ENCODE data around the gene SLFN5. TPM values are rescaled to one million over a fixed set of nuclear protein-coding genes. Genes with fewer than 3 reads are reported as not detected.
A peak's percentile ranks its signal among the peaks of the same experiment; 100 is the strongest.
"Not testable (repeated sequence)": the region's sequence is repeated elsewhere in the genome, so short reads cannot be mapped to it uniquely, and the experiment has no call there.

The SLFN5 gene
- polyA plus RNA-seq, 4 donors, result 2.4 to 5.8 (median 3.0) TPM

- not testable (repeated sequence) for DNase-seq; H3K27ac ChIP-seq (ENCODE audit: low read depth in 1 of 3, low read length in 2 of 3); H3K4me1 ChIP-seq (ENCODE audit: control insufficient read depth in 3 of 3, insufficient read depth in 2 of 3, low read depth in 1 of 3, low read length in 2 of 3); FAIRE-seq; H3K36me3 ChIP-seq (ENCODE audit: control insufficient read depth in 3 of 3, insufficient read depth in 2 of 3, low read depth in 1 of 3, low read length in 3 of 3); H3K9me3 ChIP-seq (ENCODE audit: control insufficient read depth in 2 of 2, insufficient read depth in 1 of 2, low read depth in 1 of 2, low read length in 1 of 2); H3K4me3 ChIP-seq (ENCODE audit: low read depth in 1 of 3, low read length in 3 of 3)
- 57 to 78% (median 74%) methylated on average over 3 of the region's 3 CpGs for WGBS, 3 donors
- peaks cover 0 to 16% (median 0%) of the 10 kb centered on the region in 3 donors for H3K27me3 ChIP-seq (ENCODE audit: control insufficient read depth in 3 of 3, insufficient read depth in 3 of 3, low read length in 3 of 3)
Measured at GRCh38 chr17:35309345-35309744, 66.5 kb downstream of the SLFN5 start.

GRCh38 chr17:35312346-35312745 lies 69.5 kb downstream of the SLFN5 start:
- 65 to 76% (median 72%) methylated on average over 3 of the region's 3 CpGs for WGBS, 3 donors
- Histone ChIP-seq H3K36me3 (ENCODE audit: control insufficient read depth in 3 of 3, insufficient read depth in 2 of 3, low read depth in 1 of 3, low read length in 3 of 3) (no peaks in the 10 kb centered on the region), H3K27ac (ENCODE audit: low read depth in 1 of 3, low read length in 2 of 3) (no peak overlapping the region), H3K9me3 (ENCODE audit: control insufficient read depth in 2 of 2, insufficient read depth in 1 of 2, low read depth in 1 of 2, low read length in 1 of 2) (no peaks in the 10 kb centered on the region), H3K4me1 (ENCODE audit: control insufficient read depth in 3 of 3, insufficient read depth in 2 of 3, low read depth in 1 of 3, low read length in 2 of 3) (no peaks in the 10 kb centered on the region), H3K4me3 (ENCODE audit: low read depth in 1 of 3, low read length in 3 of 3) (no peak overlapping the region), H3K27me3 (ENCODE audit: control insufficient read depth in 3 of 3, insufficient read depth in 3 of 3, low read length in 3 of 3) (peaks cover 0 to 20% (median 0%) of the 10 kb centered on the region in 3 donors)
- DNase-seq (no peak), FAIRE-seq (no peak)

DNA sequence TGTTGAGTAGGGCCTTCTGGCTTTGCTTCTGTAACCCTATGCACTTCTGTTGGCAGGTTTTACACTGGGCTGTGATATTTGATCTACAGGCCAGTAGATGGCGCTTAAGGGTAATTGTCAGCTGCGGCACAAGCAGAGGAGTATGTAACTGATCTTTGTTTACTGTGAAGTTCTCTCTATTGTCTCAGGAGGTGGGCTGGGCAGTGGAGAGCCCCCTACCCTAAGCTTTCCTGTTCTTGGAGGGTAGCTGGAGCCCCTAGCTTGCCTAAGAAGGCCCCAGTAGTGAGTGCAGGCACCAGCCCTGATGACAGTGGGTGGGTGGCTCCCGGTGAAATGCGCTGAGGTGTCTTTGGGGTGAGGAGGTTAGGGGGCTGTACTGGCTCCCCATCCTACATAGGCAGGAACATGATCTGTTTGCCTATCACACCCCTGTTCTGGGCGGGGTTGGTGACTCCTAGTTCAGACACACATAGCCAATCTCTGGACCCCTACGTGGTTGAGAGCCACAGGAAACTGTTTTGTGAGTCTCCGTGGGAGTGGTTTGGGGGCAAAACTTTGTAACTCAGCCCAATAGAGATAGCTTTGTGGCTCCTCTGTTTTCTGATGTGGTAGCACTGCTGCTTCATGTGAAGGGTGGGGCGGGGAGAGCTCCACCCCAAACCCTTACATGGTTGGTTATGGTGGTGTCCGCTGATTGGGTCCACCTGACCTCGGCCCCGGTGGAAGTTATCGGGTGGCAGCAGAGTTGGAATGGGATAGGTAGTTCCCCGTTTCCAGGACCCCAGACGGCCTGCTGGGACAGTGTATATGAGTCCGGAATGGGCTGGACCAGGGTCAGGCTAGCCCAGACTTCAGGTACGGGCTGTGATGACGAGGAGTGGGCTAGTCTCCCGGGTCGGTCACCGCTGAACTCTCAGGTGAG lies 70.2 kb downstream of the SLFN5 start:
- Histone ChIP-seq H3K36me3 (ENCODE audit: control insufficient read depth in 3 of 3, insufficient read depth in 2 of 3, low read depth in 1 of 3, low read length in 3 of 3) (no peaks in the 10 kb centered on the region), H3K27me3 (ENCODE audit: control insufficient read depth in 3 of 3, insufficient read depth in 3 of 3, low read length in 3 of 3) (peaks cover 0 to 20% (median 0%) of the 10 kb centered on the region in 3 donors), H3K4me1 (ENCODE audit: control insufficient read depth in 3 of 3, insufficient read depth in 2 of 3, low read depth in 1 of 3, low read length in 2 of 3) (no peaks in the 10 kb centered on the region), H3K4me3 (ENCODE audit: low read depth in 1 of 3, low read length in 3 of 3) (peak overlapping the region in 2 of 3 donors; percentile 19 to 37), H3K9me3 (ENCODE audit: control insufficient read depth in 2 of 2, insufficient read depth in 1 of 2, low read depth in 1 of 2, low read length in 1 of 2) (no peaks in the 10 kb centered on the region), H3K27ac (ENCODE audit: low read depth in 1 of 3, low read length in 2 of 3) (peak overlapping the region in 2 of 3 donors; percentile 59 to 87)
- 3 to 13% (median 5%) methylated on average over 20 of the region's 20 CpGs for WGBS, 3 donors
- DNase-seq, result peak; percentile 68 to 77
- no peak for FAIRE-seq

DNA sequence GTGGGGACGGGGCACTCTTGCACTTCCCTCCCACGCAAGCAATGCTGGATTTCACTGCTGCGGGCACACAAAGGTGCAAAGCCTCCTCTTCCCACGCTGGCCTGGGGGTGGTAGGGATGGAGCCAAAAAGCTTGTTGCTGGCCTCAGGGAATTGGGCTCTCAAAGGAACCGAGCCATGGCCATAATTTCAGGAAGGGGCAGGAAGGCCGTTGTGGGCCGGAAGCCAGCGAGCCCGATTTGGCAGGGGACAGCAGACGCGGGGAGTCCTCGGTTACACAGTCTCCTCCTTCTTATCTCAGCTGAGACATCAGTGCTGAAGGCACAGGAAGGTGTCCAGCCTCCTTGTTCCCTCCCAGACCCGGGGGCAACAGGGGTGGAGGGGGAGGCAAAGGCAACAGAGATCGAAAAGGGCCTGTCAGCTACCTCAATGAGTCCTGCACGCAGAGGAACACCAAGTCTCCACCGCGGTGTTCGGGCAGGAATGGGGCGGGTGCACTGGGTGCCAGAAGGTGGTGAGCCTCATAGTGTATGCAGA lies 71.1 kb downstream of the SLFN5 start:
- Histone ChIP-seq H3K4me3 (ENCODE audit: low read depth in 1 of 3, low read length in 3 of 3) (peak overlapping the region in 1 of 3 donors; percentile 37), H3K27ac (ENCODE audit: low read depth in 1 of 3, low read length in 2 of 3) (peak overlapping the region in 1 of 3 donors; percentile 4), H3K27me3 (ENCODE audit: control insufficient read depth in 3 of 3, insufficient read depth in 3 of 3, low read length in 3 of 3) (peaks cover 0 to 20% (median 0%) of the 10 kb centered on the region in 3 donors), H3K4me1 (ENCODE audit: control insufficient read depth in 3 of 3, insufficient read depth in 2 of 3, low read depth in 1 of 3, low read length in 2 of 3) (no peaks in the 10 kb centered on the region), H3K36me3 (ENCODE audit: control insufficient read depth in 3 of 3, insufficient read depth in 2 of 3, low read depth in 1 of 3, low read length in 3 of 3) (no peaks in the 10 kb centered on the region), H3K9me3 (ENCODE audit: control insufficient read depth in 2 of 2, insufficient read depth in 1 of 2, low read depth in 1 of 2, low read length in 1 of 2) (no peaks in the 10 kb centered on the region)
- FAIRE-seq (no peak), DNase-seq (no peak)
- 29 to 38% (median 33%) methylated on average over 19 of the region's 19 CpGs for WGBS, 3 donors

GRCh38 chr17:35314415-35315216 lies 71.7 kb downstream of the SLFN5 start:
- no peaks in the 10 kb centered on the region for H3K9me3 ChIP-seq (ENCODE audit: control insufficient read depth in 2 of 2, insufficient read depth in 1 of 2, low read depth in 1 of 2, low read length in 1 of 2)
- DNase-seq (no peak), FAIRE-seq (no peak)
- WGBS, 3 donors, result 62 to 78% (median 63%) methylated on average over 9 of the region's 9 CpGs
- no peak overlapping the region for H3K4me3 ChIP-seq (ENCODE audit: low read depth in 1 of 3, low read length in 3 of 3)
- H3K27ac ChIP-seq (ENCODE audit: low read depth in 1 of 3, low read length in 2 of 3), result peak overlapping the region in 1 of 3 donors; percentile 17
- no peaks in the 10 kb centered on the region for H3K4me1 ChIP-seq (ENCODE audit: control insufficient read depth in 3 of 3, insufficient read depth in 2 of 3, low read depth in 1 of 3, low read length in 2 of 3)
- H3K27me3 ChIP-seq (ENCODE audit: control insufficient read depth in 3 of 3, insufficient read depth in 3 of 3, low read length in 3 of 3), result peaks cover 0 to 20% (median 0%) of the 10 kb centered on the region in 3 donors
- no peaks in the 10 kb centered on the region for H3K36me3 ChIP-seq (ENCODE audit: control insufficient read depth in 3 of 3, insufficient read depth in 2 of 3, low read depth in 1 of 3, low read length in 3 of 3)

DNA sequence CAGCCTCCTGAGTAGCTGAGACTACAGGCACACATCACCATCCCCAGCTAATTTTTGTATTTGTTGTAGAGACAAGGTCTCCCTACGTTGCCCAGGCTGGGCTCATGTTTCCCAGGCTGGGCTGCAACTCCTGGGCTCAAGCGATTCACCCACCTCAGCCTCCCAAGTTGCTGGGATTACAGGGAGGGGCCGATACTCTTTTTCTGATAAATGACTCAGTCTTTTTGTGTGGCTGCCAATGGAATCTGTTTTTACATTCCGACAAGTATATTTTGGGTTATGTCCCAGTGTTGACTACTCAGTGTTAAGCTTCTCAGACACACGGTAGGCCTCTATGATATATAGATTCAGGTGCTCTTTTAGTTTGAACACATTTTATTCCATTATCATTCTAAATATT lies 72.4 kb downstream of the SLFN5 start:
- Histone ChIP-seq H3K4me3 (ENCODE audit: low read depth in 1 of 3, low read length in 3 of 3) (no peak overlapping the region), H3K27ac (ENCODE audit: low read depth in 1 of 3, low read length in 2 of 3) (no peak overlapping the region), H3K36me3 (ENCODE audit: control insufficient read depth in 3 of 3, insufficient read depth in 2 of 3, low read depth in 1 of 3, low read length in 3 of 3) (no peaks in the 10 kb centered on the region), H3K4me1 (ENCODE audit: control insufficient read depth in 3 of 3, insufficient read depth in 2 of 3, low read depth in 1 of 3, low read length in 2 of 3) (no peaks in the 10 kb centered on the region), H3K9me3 (ENCODE audit: control insufficient read depth in 2 of 2, insufficient read depth in 1 of 2, low read depth in 1 of 2, low read length in 1 of 2) (no peaks in the 10 kb centered on the region), H3K27me3 (ENCODE audit: control insufficient read depth in 3 of 3, insufficient read depth in 3 of 3, low read length in 3 of 3) (peaks cover 0 to 20% (median 0%) of the 10 kb centered on the region in 3 donors)
- FAIRE-seq, result no peak
- 53 to 68% (median 60%) methylated on average over 5 of the region's 5 CpGs for WGBS, 3 donors
- DNase-seq, result no peak

DNA sequence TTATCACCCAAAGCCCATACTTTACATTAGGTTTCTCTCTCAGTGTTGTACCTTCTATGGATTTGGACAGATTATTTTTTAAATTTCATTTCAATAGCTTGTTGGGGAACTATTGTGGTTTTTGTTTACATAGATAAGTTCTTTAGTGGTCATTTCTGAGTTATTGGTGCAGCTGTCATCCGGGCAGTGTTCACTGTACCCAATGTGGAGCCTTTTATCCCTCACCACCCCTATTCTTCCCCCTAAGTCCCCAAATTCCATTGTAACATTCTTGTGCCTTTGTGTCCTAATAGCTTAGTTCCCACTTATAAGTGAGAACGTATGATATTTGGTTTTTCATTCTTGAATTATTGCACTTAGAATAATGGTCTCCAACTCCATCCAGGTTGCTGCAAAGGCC lies 73.1 kb downstream of the SLFN5 start:
- Histone ChIP-seq H3K27ac (ENCODE audit: low read depth in 1 of 3, low read length in 2 of 3) (no peak overlapping the region), H3K4me1 (ENCODE audit: control insufficient read depth in 3 of 3, insufficient read depth in 2 of 3, low read depth in 1 of 3, low read length in 2 of 3) (no peaks in the 10 kb centered on the region), H3K27me3 (ENCODE audit: control insufficient read depth in 3 of 3, insufficient read depth in 3 of 3, low read length in 3 of 3) (peaks cover 0 to 20% (median 0%) of the 10 kb centered on the region in 3 donors), H3K9me3 (ENCODE audit: control insufficient read depth in 2 of 2, insufficient read depth in 1 of 2, low read depth in 1 of 2, low read length in 1 of 2) (no peaks in the 10 kb centered on the region), H3K4me3 (ENCODE audit: low read depth in 1 of 3, low read length in 3 of 3) (no peak overlapping the region), H3K36me3 (ENCODE audit: control insufficient read depth in 3 of 3, insufficient read depth in 2 of 3, low read depth in 1 of 3, low read length in 3 of 3) (no peaks in the 10 kb centered on the region)
- DNase-seq, result no peak
- WGBS, 3 donors, result 74 to 86% (median 81%) methylated on average over 2 of the region's 2 CpGs
- FAIRE-seq, result no peak

DNA sequence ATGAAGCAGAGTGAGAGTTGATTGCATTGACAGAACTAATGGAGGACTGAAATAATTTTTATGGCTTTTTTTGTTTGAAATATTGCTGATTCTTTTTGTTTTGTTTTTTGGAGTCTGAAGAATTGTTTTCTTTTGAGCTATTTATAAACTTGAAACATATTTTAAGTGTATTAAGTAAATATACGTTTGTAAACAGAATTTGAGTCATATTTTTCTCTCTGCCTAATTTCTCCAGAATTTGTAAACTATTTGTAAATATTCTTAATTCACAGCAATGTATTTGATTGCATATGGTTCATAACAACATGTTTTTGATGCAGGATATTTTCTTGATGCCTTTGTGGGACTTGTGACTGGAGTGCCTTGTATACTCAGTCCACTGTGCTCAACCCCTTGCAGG lies 79.9 kb downstream of the SLFN5 start:
- Histone ChIP-seq H3K27ac (ENCODE audit: low read depth in 1 of 3, low read length in 2 of 3) (no peak overlapping the region), H3K4me1 (ENCODE audit: control insufficient read depth in 3 of 3, insufficient read depth in 2 of 3, low read depth in 1 of 3, low read length in 2 of 3) (no peaks in the 10 kb centered on the region), H3K36me3 (ENCODE audit: control insufficient read depth in 3 of 3, insufficient read depth in 2 of 3, low read depth in 1 of 3, low read length in 3 of 3) (no peaks in the 10 kb centered on the region), H3K4me3 (ENCODE audit: low read depth in 1 of 3, low read length in 3 of 3) (no peak overlapping the region), H3K9me3 (ENCODE audit: control insufficient read depth in 2 of 2, insufficient read depth in 1 of 2, low read depth in 1 of 2, low read length in 1 of 2) (no peaks in the 10 kb centered on the region), H3K27me3 (ENCODE audit: control insufficient read depth in 3 of 3, insufficient read depth in 3 of 3, low read length in 3 of 3) (no peaks in the 10 kb centered on the region)
- WGBS, 3 donors, result 81 to 90% (median 87%) methylated on average over 1 of the region's 1 CpG
- DNase-seq, result no peak
- no peak for FAIRE-seq

All from small intestine (tissue), 7 donors.